Spleen (tissue), 11 donors: ENCODE results near the gene ZMIZ1. TPM values are rescaled to one million over a fixed set of nuclear protein-coding genes. Genes with fewer than 3 reads are reported as not detected.

ENCODE experiments used
- DNase-seq: peaks from one replicate; pipeline ENCODE4 v3.0.0-alpha.2; 2020
- H3K27ac ChIP-seq, 8 donors: fragments of 200-600 bp; sonication (generic) in 7 of 8; 1 replicate in 4 of 8; 2 replicates in 4 of 8; pipeline versions ENCODE4 v1.5.0 to v1.8.0; 2016 to 2021; ENCODE audit warnings: inconsistent platforms in 4 of 8, mild to moderate bottlenecking in 4 of 8, moderate library complexity in 1 of 8
- H3K27me3 ChIP-seq, 7 donors: fragments of 200-600 bp; sonication (generic) in 6 of 7; replicated peaks in 1 of 7; 1 replicate in 4 of 7; 2 replicates in 3 of 7; pipeline versions ENCODE4 v1.5.0 to v1.8.0; 2016 to 2021; ENCODE audit warnings: inconsistent platforms in 3 of 7, mild to moderate bottlenecking in 1 of 7
- H3K36me3 ChIP-seq, 6 donors: fragments of 200-600 bp; sonication (generic) in 5 of 6; 1 replicate in 4 of 6; 2 replicates in 2 of 6; pipeline versions ENCODE4 v1.5.0 to v1.8.0; 2016 to 2021; ENCODE audit warnings: inconsistent platforms in 2 of 6
- H3K4me1 ChIP-seq, 6 donors: fragments of 200-600 bp; sonication (generic) in 5 of 6; 1 replicate in 3 of 6; 2 replicates in 3 of 6; pipeline versions ENCODE4 v1.5.0 to v1.8.0; 2016 to 2021; ENCODE audit warnings: inconsistent platforms in 3 of 6
- H3K4me3 ChIP-seq, 8 donors: fragments of 200-600 bp; sonication (generic) in 7 of 8; 1 replicate in 4 of 8; 2 replicates in 4 of 8; pipeline versions ENCODE4 v1.5.0 to v1.8.0; 2016 to 2021; ENCODE audit warnings: inconsistent platforms in 4 of 8, mild to moderate bottlenecking in 4 of 8, moderate library complexity in 2 of 8
- H3K9me3 ChIP-seq, 8 donors: fragments of 200-600 bp; sonication (generic) in 7 of 8; 1 replicate in 4 of 8; 2 replicates in 4 of 8; pipeline versions ENCODE4 v1.5.0 to v1.8.0; 2016 to 2021; ENCODE audit warnings: inconsistent platforms in 4 of 8
- POLR2A ChIP-seq, 3 donors: fragments of 450-650 bp; IDR thresholded peaks; one replicate each; pipeline ENCODE4 v1.5.1; 2017; ENCODE audit warnings: antibody characterized with exemption in 3 of 3, mild to moderate bottlenecking in 1 of 3
- POLR2AphosphoS5 ChIP-seq, 3 donors: sonication (generic); formaldehyde crosslinking; IDR thresholded peaks; one replicate each; pipeline ENCODE4 v1.5.1; 2017; ENCODE audit warnings: antibody characterized with exemption in 3 of 3
- WGBS, 5 donors: extraction: QIAGEN DNeasy Blood & Tissue Kit in 3 of 5; methylation state at CpG; one replicate each; pipeline versions ENCODE4 v1.1.5 to v1.1.7; 2013 to 2018; 5-methylcytosine and 5-hydroxymethylcytosine counted together
- intact Hi-C: fragments of 100-400 bp; cut with DNase I; formaldehyde crosslinking; loops from one replicate; pipeline ENCODE4 v1.15.0; 2023; ENCODE audit warnings: low total_unique reads
- polyA plus RNA-seq, 3 donors: library from polyadenylated mRNA; stranded (reverse); fragments of 200-250 nt; gene quantifications; one replicate each; pipeline ENCODE4 v1.2.1, GENCODE V29; 2013
- total RNA-seq, 7 donors: library from RNA; depleted of rRNA in 3 of 7; stranded (reverse); fragments of >200 nt in 3 of 7; fragmentation: NEBNext Ultra II Directional in 4 of 7; extraction: Animal tissue kit (Norgen Biotek cat#: 25700) in 4 of 7; gene quantifications; one replicate each; pipeline versions ENCODE4 v1.1.0 to v1.2.1, GENCODE V29; 2016 to 2021
- TF ChIP-seq, protein P1 (sequence below), 11 experiments: fragments of 200-600 bp in 7 of 11; fragments of 450-650 bp in 4 of 11; sonication (generic) in 4 of 11; IDR thresholded peaks in 8 of 11; conservative IDR thresholded peaks in 3 of 11; 1 replicate in 7 of 11; 2 replicates in 4 of 11; pipeline versions ENCODE4 v1.4.0 to v1.8.0; 2016 to 2021; ENCODE audit warnings: antibody characterized with exemption in 11 of 11, inconsistent platforms in 4 of 11, mild to moderate bottlenecking in 1 of 11
- donor health status: healthy with polysubstance abuse.
- donor health status: DM: no; HTN: no; CAD: no; lungs with moderate emphysema.
- donor health status: DM: no; HTN: no; CAD: no.
- donor health status: Bipolar disorder and iron deficiency.
- donor health status: healthy.
- donor health status: DM: no; HTN: no; CAD: no.
- donor health status: DM: yes; HTN: yes; CAD: no.

Gene ZMIZ1
- total and polyA plus RNA-seq, 10 donors, result 10.7 to 210 (median 125) TPM

DNA sequence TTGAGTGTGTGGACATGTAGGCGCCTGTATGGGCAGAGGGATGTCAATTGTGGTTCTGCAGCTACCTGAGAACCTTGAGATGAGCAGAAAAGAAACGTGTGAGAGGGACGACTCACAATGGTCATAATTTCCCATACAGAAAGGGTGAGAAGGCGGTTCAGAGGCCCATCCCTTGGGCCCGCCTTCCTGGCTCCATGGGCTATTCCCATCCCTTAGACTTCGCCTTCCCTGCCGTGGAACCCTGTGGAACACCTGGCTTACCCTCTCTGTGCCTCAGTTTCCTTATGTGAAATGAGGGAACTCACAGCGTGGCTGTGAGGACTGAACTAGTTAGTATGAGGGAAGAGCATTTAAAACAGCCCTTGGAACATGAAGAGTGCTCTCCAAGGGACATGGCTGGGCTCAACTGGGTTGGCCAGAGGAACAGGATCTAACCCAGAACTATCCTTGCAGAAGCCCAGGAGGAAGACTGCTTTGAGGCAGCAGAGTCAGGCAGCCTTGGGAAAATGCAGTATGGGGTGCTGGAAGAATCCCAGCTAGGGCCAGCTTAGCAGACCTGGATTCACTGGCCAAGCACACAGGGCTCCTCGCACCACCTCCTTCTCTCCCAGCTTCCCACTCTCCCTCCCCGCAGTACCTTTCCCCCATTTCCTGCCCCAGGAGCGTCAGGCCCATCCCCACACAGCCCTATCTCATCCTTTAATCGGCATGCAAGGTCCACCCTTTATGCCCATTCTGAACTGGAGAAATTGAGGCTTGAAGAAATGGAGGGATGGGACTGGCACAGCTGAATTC is 11.1 kb upstream of the ZMIZ1 start:
- peaks cover 0 to 3% (median 0%) of the 10 kb centered on the region in 7 donors for H3K27me3 ChIP-seq
- peak; percentile 58 for DNase-seq
- intact Hi-C loops, result no loop called here
- no peaks in the 10 kb centered on the region for H3K9me3 ChIP-seq
- 80 to 90% (median 81%) methylated on average over 12 of the region's 12 CpGs for WGBS, 5 donors
- no peak overlapping the region for H3K4me3 ChIP-seq
- H3K4me1 ChIP-seq, result peaks cover 0 to 3% (median 1%) of the 10 kb centered on the region in 6 donors
- TF ChIP-seq, protein P1, sequence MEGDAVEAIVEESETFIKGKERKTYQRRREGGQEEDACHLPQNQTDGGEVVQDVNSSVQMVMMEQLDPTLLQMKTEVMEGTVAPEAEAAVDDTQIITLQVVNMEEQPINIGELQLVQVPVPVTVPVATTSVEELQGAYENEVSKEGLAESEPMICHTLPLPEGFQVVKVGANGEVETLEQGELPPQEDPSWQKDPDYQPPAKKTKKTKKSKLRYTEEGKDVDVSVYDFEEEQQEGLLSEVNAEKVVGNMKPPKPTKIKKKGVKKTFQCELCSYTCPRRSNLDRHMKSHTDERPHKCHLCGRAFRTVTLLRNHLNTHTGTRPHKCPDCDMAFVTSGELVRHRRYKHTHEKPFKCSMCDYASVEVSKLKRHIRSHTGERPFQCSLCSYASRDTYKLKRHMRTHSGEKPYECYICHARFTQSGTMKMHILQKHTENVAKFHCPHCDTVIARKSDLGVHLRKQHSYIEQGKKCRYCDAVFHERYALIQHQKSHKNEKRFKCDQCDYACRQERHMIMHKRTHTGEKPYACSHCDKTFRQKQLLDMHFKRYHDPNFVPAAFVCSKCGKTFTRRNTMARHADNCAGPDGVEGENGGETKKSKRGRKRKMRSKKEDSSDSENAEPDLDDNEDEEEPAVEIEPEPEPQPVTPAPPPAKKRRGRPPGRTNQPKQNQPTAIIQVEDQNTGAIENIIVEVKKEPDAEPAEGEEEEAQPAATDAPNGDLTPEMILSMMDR (IDR thresholded peaks at IDR 0.05 in 8 of 11, conservative IDR thresholded peaks at IDR 0.05 in 3 of 11), result no peak
- TF ChIP-seq POLR2AphosphoS5 (IDR thresholded peaks at IDR 0.05), result no peak
- no peak for TF ChIP-seq POLR2A (IDR thresholded peaks at IDR 0.05)
- H3K27ac ChIP-seq, result no peak overlapping the region
- H3K36me3 ChIP-seq, result no peaks in the 10 kb centered on the region

DNA sequence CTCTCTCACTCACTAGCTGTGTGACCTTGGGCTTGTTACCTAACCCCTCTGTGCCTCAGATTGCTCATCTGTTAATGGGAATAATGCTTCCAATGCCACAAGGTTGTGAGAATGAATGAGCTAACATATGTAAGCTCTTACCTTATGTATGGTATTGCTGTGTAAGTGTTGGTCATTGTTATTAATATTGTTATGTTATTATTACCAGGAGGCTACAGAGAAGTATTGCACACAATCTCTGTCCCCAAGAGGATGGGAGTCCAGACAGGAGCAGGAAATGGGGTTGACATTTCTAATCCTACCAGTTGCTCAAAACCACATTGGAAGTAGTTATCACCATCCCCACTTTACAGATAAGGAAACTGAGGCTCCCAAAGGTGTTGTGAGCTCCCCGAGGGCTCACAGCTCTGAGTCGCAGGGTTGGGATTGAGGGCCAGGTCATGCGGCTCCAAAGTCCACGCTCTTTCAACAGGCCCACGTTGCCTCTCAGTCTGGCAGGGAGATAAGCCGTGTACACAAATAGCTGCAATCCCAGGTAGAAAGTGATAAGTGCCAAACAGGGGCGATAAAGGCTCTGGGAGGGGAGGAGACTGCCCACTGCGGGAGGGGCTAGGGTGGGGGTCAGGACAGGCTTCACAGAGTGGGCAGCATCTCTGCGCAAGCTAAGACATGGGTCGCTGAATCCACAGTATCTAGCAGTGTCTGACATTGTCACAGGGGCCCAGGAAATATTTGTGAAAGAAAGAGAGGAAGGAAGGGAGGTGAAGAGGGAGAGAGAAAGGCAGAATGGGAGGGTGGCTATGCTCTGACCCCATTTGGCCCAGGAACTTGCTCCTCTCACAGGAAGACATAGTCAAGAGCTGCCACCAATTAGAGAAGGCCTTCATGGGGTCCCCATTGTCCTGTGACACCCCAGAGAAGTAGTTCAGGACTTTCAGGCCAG is 9.6 kb upstream of the ZMIZ1 start:
- TF ChIP-seq, protein P1 (IDR thresholded peaks at IDR 0.05 in 8 of 11, conservative IDR thresholded peaks at IDR 0.05 in 3 of 11), result no peak
- TF ChIP-seq POLR2A (IDR thresholded peaks at IDR 0.05) (no peak), POLR2AphosphoS5 (IDR thresholded peaks at IDR 0.05) (no peak)
- H3K27ac ChIP-seq, result no peak overlapping the region
- H3K9me3 ChIP-seq, result no peaks in the 10 kb centered on the region
- no peaks in the 10 kb centered on the region for H3K36me3 ChIP-seq
- 88 to 92% (median 89%) methylated on average over 10 of the region's 10 CpGs for WGBS, 5 donors
- H3K4me1 ChIP-seq, result peaks cover 0 to 7% (median under 1%) of the 10 kb centered on the region in 6 donors
- peaks cover 0 to 3% (median 0%) of the 10 kb centered on the region in 7 donors for H3K27me3 ChIP-seq
- intact Hi-C loops, result no loop called here
- DNase-seq, result peak; percentile 33
- H3K4me3 ChIP-seq, result no peak overlapping the region

- TF ChIP-seq POLR2AphosphoS5 (IDR thresholded peaks at IDR 0.05) (no peak), POLR2A (IDR thresholded peaks at IDR 0.05) (no peak)
- TF ChIP-seq, protein P1 (IDR thresholded peaks at IDR 0.05 in 8 of 11, conservative IDR thresholded peaks at IDR 0.05 in 3 of 11), result no peak
- H3K27me3 ChIP-seq, result peaks cover 0 to 3% (median 0%) of the 10 kb centered on the region in 7 donors
- 78 to 89% (median 85%) methylated on average over 11 of the region's 11 CpGs for WGBS, 5 donors
- no peaks in the 10 kb centered on the region for H3K9me3 ChIP-seq
- no peaks in the 10 kb centered on the region for H3K36me3 ChIP-seq
- intact Hi-C loops, result no loop called here
- H3K4me3 ChIP-seq, result no peak overlapping the region
- DNase-seq, result peak; percentile 33
- H3K27ac ChIP-seq, result no peak overlapping the region
- H3K4me1 ChIP-seq, result peaks cover 0 to 7% (median 2%) of the 10 kb centered on the region in 6 donors
Measured at GRCh38 chr10:79059859-79060379, 8.8 kb upstream of the ZMIZ1 start.
